Loucy (cell line): ENCODE measurements around the gene DYRK3.

Source experiments
- H2AFZ ChIP-seq: fragments of 200-600 bp; sonication (generic); 2 replicates; pipeline ENCODE4 v1.6.0; 2016; ENCODE audit warnings: antibody characterized with exemption, mild to moderate bottlenecking, low read length, moderate library complexity
- H3F3A ChIP-seq: fragments of 200-600 bp; 2 replicates; pipeline ENCODE4 v1.6.0; 2016; ENCODE audit warnings: antibody characterized with exemption, low read depth, mild to moderate bottlenecking
- H3K27me3 ChIP-seq: fragments of 200-600 bp; sonication (generic); 2 replicates; pipeline ENCODE4 v1.6.1; 2014; ENCODE audit warnings: low read length, mild to moderate bottlenecking; ENCODE audit not compliant: insufficient read depth, poor library complexity, severe bottlenecking
- H3K36me3 ChIP-seq: fragments of 200-600 bp; sonication (generic); 2 replicates; pipeline ENCODE4 v1.6.1; 2016; ENCODE audit warnings: low read length; ENCODE audit not compliant: insufficient read depth
- H3K4me1 ChIP-seq: fragments of 200-600 bp; sonication (generic); 2 replicates; pipeline ENCODE4 v1.5.1; 2014; ENCODE audit warnings: low read length, mild to moderate bottlenecking; ENCODE audit not compliant: insufficient read depth, poor library complexity, severe bottlenecking
- H3K4me2 ChIP-seq: fragments of 200-600 bp; sonication (generic); 2 replicates; pipeline ENCODE4 v1.6.0; 2014; ENCODE audit warnings: antibody characterized with exemption, low read length, low read depth, mild to moderate bottlenecking; ENCODE audit not compliant: poor library complexity, severe bottlenecking
- H3K4me3 ChIP-seq: fragments of 200-600 bp; sonication (generic); 2 replicates; pipeline ENCODE4 v1.5.1; 2014; ENCODE audit warnings: low read length, mild to moderate bottlenecking, mixed read lengths; ENCODE audit not compliant: poor library complexity, severe bottlenecking
- H3K79me2 ChIP-seq: fragments of 200-600 bp; sonication (generic); 2 replicates; pipeline ENCODE4 v1.6.1; 2014; ENCODE audit warnings: low read length; ENCODE audit not compliant: insufficient read depth
- H3K9ac ChIP-seq: fragments of 200-600 bp; sonication (generic); 2 replicates; pipeline ENCODE4 v1.6.0; 2014; ENCODE audit warnings: mild to moderate bottlenecking, low read depth, low read length, moderate library complexity; ENCODE audit not compliant: poor library complexity, severe bottlenecking
- H3K9me2 ChIP-seq: fragments of 200-600 bp; sonication (generic); replicated peaks from 2 replicates; pipeline ENCODE4 v1.6.1; 2016; ENCODE audit warnings: low read depth, low read length, mixed read lengths
- H3K9me3 ChIP-seq: fragments of 200-600 bp; sonication (generic); 2 replicates; pipeline ENCODE4 v1.6.1; 2014; ENCODE audit warnings: mild to moderate bottlenecking, antibody characterized with exemption, low read length, low read depth; ENCODE audit not compliant: insufficient read depth
- H4K20me1 ChIP-seq: fragments of 200-600 bp; sonication (generic); 2 replicates; pipeline ENCODE4 v1.6.0; 2014; ENCODE audit warnings: antibody characterized with exemption, low read length, mild to moderate bottlenecking; ENCODE audit not compliant: insufficient read depth, poor library complexity, severe bottlenecking
- CTCF ChIP-seq: fragments of 200-600 bp; sonication (generic); conservative IDR thresholded peaks from 2 replicates; pipeline ENCODE4 v1.5.1; 2014; ENCODE audit warnings: mild to moderate bottlenecking, antibody characterized with exemption, low read length
- EZH2phosphoT487 ChIP-seq: fragments of 200-600 bp; IDR thresholded peaks from 2 replicates; pipeline ENCODE4 v1.6.1; 2018; ENCODE audit warnings: antibody characterized with exemption, mild to moderate bottlenecking, moderate library complexity, borderline replicate concordance

Gene DYRK3

GRCh38 chr1:206657751-206658150 lies 22.4 kb downstream of the DYRK3 start:
- TF ChIP-seq EZH2phosphoT487 = no peak
- no peak for TF ChIP-seq CTCF
- Histone ChIP-seq H3K9me3 (no peaks in the 10 kb centered on the region), H3K9ac (peak overlapping the region; percentile 63), H3K36me3 (no peaks in the 10 kb centered on the region), H3K79me2 (no peaks in the 10 kb centered on the region), H4K20me1 (no peaks in the 10 kb centered on the region), H3K27me3 (no peaks in the 10 kb centered on the region), H3K4me3 (peak overlapping the region; percentile 61), H3F3A (peaks cover 4% of the 10 kb centered on the region; the same call in 1 of the 2 replicates), H3K9me2 (no peaks in the 10 kb centered on the region), H2AFZ (peak overlapping the region; percentile 57; the same call in 1 of the 2 replicates), H3K4me1 (peaks cover 30% of the 10 kb centered on the region), H3K4me2 (peak overlapping the region; percentile 69)

- Histone ChIP-seq H3K4me2 (peak overlapping the region; percentile 69), H4K20me1 (no peaks in the 10 kb centered on the region), H3K9me3 (no peaks in the 10 kb centered on the region), H3K9me2 (no peaks in the 10 kb centered on the region), H3K36me3 (no peaks in the 10 kb centered on the region), H3F3A (peaks cover 4% of the 10 kb centered on the region; the same call in 1 of the 2 replicates), H3K4me3 (peak overlapping the region; percentile 61), H3K27me3 (no peaks in the 10 kb centered on the region), H3K9ac (peak overlapping the region; percentile 63), H2AFZ (peak overlapping the region; percentile 57; the same call in 1 of the 2 replicates), H3K79me2 (no peaks in the 10 kb centered on the region), H3K4me1 (peaks cover 34% of the 10 kb centered on the region)
- peak; percentile 97 for TF ChIP-seq CTCF
- TF ChIP-seq EZH2phosphoT487 = no peak
Measured at GRCh38 chr1:206658264-206658980, 23.1 kb downstream of the DYRK3 start.

GRCh38 chr1:206658981-206659273 lies 23.6 kb downstream of the DYRK3 start:
- Histone ChIP-seq H3K9me3 (no peaks in the 10 kb centered on the region), H3K79me2 (no peaks in the 10 kb centered on the region), H3K27me3 (no peaks in the 10 kb centered on the region), H2AFZ (0 out of 2 replicates have a peak overlapping the region, but pooled peaks have one; percentile 9), H3K36me3 (no peaks in the 10 kb centered on the region), H3F3A (peaks cover 4% of the 10 kb centered on the region; the same call in 1 of the 2 replicates), H3K9me2 (no peaks in the 10 kb centered on the region), H3K4me2 (peak overlapping the region; percentile 69), H4K20me1 (no peaks in the 10 kb centered on the region), H3K9ac (peak overlapping the region; percentile 63), H3K4me3 (peak overlapping the region; percentile 61), H3K4me1 (peaks cover 39% of the 10 kb centered on the region)
- no peak for TF ChIP-seq CTCF
- no peak for TF ChIP-seq EZH2phosphoT487
